ENCODE results near the gene RELA.
A peak's percentile ranks its signal among the peaks of the same experiment; 100 is the strongest.
"Not testable (repeated sequence)": the region's sequence is repeated elsewhere in the genome, so short reads cannot be mapped to it uniquely, and the experiment has no call there.

The RELA gene

GRCh38 chr11:65672180-65672860 is 9.6 kb upstream of the RELA start:
- no peak for DNase-seq (ENCODE audit: low spot score)

GRCh38 chr11:65663639-65664200 is 1.0 kb upstream of the RELA start:
- peak; percentile 79 for DNase-seq (ENCODE audit: low spot score)

- DNase-seq (ENCODE audit: low spot score): no peak
These were observed 393 bp downstream of the RELA start for GRCh38 chr11:65662247-65662798.

- DNase-seq (ENCODE audit: low spot score): no peak
These were observed 993 bp downstream of the RELA start for GRCh38 chr11:65661599-65662246.

- DNase-seq (ENCODE audit: low spot score): not testable (repeated sequence)
These were observed 1.8 kb downstream of the RELA start for GRCh38 chr11:65660908-65661307.

GRCh38 chr11:65660038-65660437 is 2.7 kb downstream of the RELA start:
- DNase-seq (ENCODE audit: low spot score): no peak

GRCh38 chr11:65658174-65659021 is 4.3 kb downstream of the RELA start:
- no peak for DNase-seq (ENCODE audit: low spot score)

DNA sequence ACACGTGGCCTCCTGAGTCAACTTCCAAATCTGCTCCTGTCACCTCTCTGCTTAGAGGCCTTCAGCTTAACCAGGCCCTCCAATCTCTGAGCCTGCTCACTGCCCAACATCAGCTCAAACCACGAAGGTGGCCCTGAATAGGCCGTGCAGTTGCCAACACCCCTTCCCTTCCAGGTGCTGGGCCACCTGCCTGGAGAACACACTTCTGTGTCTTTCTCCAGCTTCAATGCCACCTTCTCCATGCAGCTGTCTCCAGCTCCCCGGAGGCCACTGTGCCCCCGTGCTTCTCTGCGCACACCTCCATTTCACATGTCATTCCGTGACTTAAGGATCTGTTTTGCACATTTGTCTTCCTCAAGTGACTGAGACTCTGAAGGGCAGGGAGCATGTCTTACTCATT is 5.3 kb downstream of the RELA start:
- no peak for DNase-seq (ENCODE audit: low spot score)

DNA sequence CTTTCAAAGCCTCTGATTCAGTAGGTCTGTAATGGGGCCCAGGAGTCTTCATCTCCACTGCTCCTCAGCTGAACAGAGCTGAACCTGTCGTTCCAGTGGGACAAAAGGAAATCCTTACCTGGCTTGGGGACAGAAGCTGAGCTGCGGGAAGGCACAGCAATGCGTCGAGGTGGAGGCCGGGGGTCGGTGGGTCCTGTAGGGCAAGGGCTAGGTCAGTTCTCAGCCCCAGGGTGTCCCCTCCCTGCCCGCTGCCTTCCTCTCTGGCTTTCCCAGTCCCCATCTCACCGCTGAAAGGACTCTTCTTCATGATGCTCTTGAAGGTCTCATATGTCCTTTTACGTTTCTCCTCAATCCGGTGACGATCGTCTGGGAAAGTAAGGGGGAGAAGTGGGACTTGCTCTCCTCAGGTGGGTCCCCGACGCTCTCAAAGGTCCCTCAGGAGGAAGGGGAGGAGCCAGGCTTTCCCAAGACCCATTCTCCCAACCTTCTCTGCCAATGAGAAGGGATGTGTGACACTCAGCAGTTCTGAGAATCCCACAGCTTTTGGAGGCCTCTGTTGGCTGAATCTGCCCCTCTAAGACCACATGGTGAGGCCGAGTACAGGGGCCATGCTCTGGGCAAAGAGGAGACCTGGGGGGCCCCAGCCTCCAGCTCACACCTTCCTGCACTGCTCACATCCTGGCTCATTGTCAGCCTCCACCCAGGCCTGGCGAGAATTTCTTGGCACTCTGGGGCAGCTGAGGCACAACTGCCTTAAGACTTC is 7.0 kb downstream of the RELA start:
- no peak for DNase-seq (ENCODE audit: low spot score)

- no peak for DNase-seq (ENCODE audit: low spot score)
These were observed 8.1 kb downstream of the RELA start for GRCh38 chr11:65654375-65655349.

DNA sequence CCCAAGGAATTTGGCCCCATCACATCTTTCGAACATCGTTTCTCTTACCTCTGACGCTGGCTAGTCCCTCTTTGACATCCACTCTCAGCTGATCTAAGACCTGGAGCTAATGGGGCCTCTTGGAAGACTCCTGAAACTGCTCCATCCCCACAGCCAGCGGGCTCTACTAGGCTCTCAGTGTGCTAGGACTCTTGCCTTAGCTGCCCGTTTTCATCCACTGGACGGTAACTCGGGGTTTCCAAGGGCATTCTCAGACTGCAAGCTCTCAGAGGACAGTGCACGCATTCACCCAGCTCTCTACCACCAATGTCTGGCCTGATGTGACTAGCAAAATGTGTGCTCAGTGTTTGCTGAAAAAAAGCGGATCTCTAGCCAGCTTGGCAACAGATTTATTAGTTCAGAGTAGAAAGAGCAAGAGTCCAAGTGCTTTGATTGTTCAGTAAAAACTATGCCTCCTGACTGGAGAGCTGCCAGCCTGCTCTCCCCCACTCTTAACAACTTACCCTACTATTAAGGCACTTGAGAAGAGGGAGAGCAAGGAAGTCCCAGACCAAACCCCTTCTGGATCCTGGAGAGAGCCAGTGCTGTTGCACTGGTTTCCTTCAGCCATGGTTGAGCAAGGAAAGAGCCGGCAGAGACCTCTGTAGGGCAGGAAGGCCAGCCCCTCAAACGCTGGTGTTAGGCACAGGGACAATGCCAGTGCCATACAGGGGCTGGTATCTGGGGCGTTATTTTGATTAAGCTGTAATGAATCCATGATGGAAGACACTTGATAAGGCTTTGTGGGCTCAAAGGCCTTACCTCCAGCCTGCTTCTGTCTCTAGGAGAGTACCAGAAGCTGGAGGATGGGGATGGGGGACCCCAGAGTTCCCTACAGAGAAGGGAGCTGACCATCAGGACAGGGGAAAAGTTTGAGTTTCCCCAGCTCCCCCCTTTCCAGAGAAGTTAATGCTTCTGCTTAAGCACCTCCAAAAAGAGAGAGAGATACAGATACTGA is 9.2 kb downstream of the RELA start:
- no peak for DNase-seq (ENCODE audit: low spot score)

GRCh38 chr11:65652511-65653228 is 10.0 kb downstream of the RELA start:
- DNase-seq (ENCODE audit: low spot score): peak; percentile 99

DNA sequence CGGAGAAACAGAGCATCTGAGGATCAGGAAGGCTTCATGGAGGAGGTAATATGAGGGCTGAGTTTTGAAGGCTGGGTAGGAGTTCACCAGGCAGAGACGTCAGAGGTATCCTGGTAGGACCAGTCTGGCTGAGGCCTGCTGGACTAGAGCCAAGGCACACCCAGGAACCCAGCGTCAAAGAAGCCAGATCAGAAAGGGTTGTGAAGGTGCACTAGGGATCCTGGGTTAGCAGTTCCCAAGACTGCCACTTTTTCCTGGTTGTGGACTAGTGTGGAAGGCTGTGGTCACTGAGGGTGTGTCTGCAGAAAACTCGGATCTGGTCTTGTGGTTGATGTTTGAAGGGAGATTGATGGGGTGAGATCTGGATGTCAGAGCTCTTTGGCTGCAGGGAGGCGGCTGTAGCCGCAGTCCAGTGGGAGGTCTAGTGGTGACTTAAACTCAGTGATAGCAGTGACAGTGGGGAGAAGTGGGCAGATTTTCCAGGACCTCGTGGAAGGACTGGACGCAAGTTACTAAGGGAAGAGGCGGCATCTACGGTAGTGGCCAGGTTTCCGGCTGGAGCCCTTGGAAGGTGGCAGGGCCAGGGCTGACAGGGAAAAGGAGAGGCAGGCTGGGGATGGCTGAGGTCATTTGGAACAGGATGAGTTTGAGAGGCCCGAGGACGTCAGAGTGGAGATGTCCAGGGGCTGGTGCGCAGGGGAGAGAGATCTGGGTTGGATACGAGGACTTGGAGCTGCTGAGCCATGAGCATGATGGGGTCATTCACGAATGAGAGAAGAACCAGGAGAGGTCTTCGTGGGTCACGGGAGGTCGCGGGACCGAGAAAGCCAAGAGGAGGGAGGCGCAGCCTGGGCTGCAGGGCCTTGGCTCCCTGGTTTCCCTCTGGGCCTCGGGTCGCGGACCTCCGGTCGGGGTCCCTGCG is 10.9 kb downstream of the RELA start:
- peak; percentile 23 for DNase-seq (ENCODE audit: low spot score)

- no peak for DNase-seq (ENCODE audit: low spot score)
These were observed 11.5 kb downstream of the RELA start for GRCh38 chr11:65651339-65651588.

GRCh38 chr11:65650547-65651338 is 12.0 kb downstream of the RELA start:
- no peak for DNase-seq (ENCODE audit: low spot score)

DNA sequence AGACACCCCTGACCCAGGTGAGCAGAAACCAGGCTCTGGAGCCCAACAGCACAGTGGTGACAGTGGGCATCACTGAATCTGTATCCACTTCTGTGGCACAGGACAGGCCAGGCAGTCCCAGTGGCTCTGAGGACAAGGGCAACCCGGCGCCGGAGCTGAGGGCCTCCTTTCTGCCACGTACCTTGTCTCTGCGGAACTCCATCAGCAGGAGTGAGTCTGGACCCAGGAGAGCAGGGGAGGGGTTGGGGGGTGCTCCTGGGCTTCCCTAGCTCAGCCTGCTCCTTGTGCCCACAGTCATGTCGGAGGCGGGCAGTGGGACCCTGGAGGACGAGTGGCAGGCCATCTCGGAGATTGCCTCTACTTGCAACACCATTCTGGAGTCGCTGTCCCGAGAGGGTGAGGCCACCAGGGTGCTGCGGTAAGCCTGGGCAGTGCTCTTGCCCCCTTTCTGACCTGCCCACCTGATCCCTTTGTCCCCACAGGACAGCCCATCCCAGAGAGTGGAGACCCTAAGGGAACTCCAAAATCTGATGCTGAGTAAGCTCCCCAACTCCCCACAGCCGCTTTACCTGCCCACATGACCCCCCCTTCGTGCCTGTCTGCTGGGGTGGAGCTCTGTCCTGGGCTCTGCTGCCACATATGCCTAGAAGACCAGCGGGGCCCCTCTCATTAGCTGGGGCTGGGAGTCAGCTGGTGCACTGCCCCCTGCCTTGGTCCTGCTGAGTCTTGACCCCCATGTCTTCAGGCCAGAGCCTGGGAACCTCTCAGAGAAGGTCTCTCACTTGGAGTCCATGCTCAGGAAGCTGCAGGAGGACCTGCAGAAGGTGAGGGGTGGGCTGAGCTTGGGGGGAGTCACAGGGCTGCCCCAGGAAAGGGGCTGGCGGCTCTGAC is 12.8 kb downstream of the RELA start:
- no peak for DNase-seq (ENCODE audit: low spot score)

Measured in GM03348 (cell line).